IPS-20b (cell line): ENCODE data around the gene GSTO2.

Experiments used
- H3K27ac ChIP-seq: one replicate; pipeline ENCODE4 v1.5.1; 2013; ENCODE audit warnings: low read length
- H3K27me3 ChIP-seq: 2 replicates; pipeline ENCODE4 v1.6.1; 2013; ENCODE audit warnings: mild to moderate bottlenecking, low read length, inconsistent platforms; ENCODE audit not compliant: insufficient read depth
- H3K36me3 ChIP-seq: 2 replicates; pipeline ENCODE4 v1.6.1; 2013; ENCODE audit warnings: low read depth, mild to moderate bottlenecking, inconsistent platforms, low read length, moderate library complexity; ENCODE audit not compliant: insufficient read depth
- H3K4me1 ChIP-seq: 2 replicates; pipeline ENCODE4 v1.6.1; 2013; ENCODE audit warnings: mild to moderate bottlenecking, control low read depth, inconsistent platforms, low read length, moderate library complexity; ENCODE audit not compliant: insufficient read depth
- H3K4me3 ChIP-seq: 2 replicates; pipeline ENCODE4 v1.5.1; 2013; ENCODE audit warnings: mild to moderate bottlenecking, low read length, inconsistent platforms
- H3K9ac ChIP-seq: 2 replicates; pipeline ENCODE4 v1.6.1; 2013; ENCODE audit warnings: low read depth, mild to moderate bottlenecking, inconsistent platforms, low read length, moderate library complexity
- H3K9me3 ChIP-seq: 2 replicates; pipeline ENCODE4 v1.6.1; 2013; ENCODE audit warnings: mild to moderate bottlenecking, low read depth, low read length, inconsistent platforms; ENCODE audit not compliant: insufficient read depth

Gene GSTO2

GRCh38 chr10:104316321-104317099 lies 47.5 kb downstream of the GSTO2 start:
- Histone ChIP-seq H3K27me3 (no peaks in the 10 kb centered on the region), H3K4me1 (peaks cover 20% of the 10 kb centered on the region), H3K36me3 (peaks cover 45% of the 10 kb centered on the region), H3K27ac (no peak overlapping the region), H3K9ac (no peak overlapping the region), H3K9me3 (no peaks in the 10 kb centered on the region), H3K4me3 (no peak overlapping the region)

GRCh38 chr10:104317269-104317710 lies 48.3 kb downstream of the GSTO2 start:
- Histone ChIP-seq H3K4me1 (peaks cover 24% of the 10 kb centered on the region), H3K9ac (no peak overlapping the region), H3K27ac (peak overlapping the region; percentile 22), H3K4me3 (peak overlapping the region; percentile 4; the same call in 1 of the 2 replicates), H3K9me3 (no peaks in the 10 kb centered on the region), H3K27me3 (no peaks in the 10 kb centered on the region), H3K36me3 (peaks cover 39% of the 10 kb centered on the region)

GRCh38 chr10:104317726-104318299 lies 48.8 kb downstream of the GSTO2 start:
- no peaks in the 10 kb centered on the region for H3K27me3 ChIP-seq
- peak overlapping the region; percentile 22 for H3K27ac ChIP-seq
- no peaks in the 10 kb centered on the region for H3K9me3 ChIP-seq
- H3K4me1 ChIP-seq: peaks cover 29% of the 10 kb centered on the region
- H3K36me3 ChIP-seq: peaks cover 33% of the 10 kb centered on the region
- H3K9ac ChIP-seq: no peak overlapping the region
- H3K4me3 ChIP-seq: no peak overlapping the region

- Histone ChIP-seq H3K27ac (no peak overlapping the region), H3K27me3 (no peaks in the 10 kb centered on the region), H3K9me3 (no peaks in the 10 kb centered on the region), H3K36me3 (peaks cover 28% of the 10 kb centered on the region), H3K4me1 (peaks cover 34% of the 10 kb centered on the region), H3K4me3 (no peak overlapping the region), H3K9ac (no peak overlapping the region)
These were observed 49.3 kb downstream of the GSTO2 start for GRCh38 chr10:104318326-104318725.

- Histone ChIP-seq H3K9me3 (no peaks in the 10 kb centered on the region), H3K27me3 (no peaks in the 10 kb centered on the region), H3K4me1 (peaks cover 41% of the 10 kb centered on the region), H3K4me3 (no peak overlapping the region), H3K36me3 (peaks cover 21% of the 10 kb centered on the region), H3K27ac (no peak overlapping the region), H3K9ac (no peak overlapping the region)
These were observed 50.1 kb downstream of the GSTO2 start for GRCh38 chr10:104318810-104319741.

GRCh38 chr10:104321226-104321625 lies 52.2 kb downstream of the GSTO2 start:
- no peak overlapping the region for H3K27ac ChIP-seq
- no peak overlapping the region for H3K4me3 ChIP-seq
- no peak overlapping the region for H3K9ac ChIP-seq
- no peaks in the 10 kb centered on the region; the same call in none of the 2 replicates for H3K36me3 ChIP-seq
- H3K9me3 ChIP-seq: no peaks in the 10 kb centered on the region
- no peaks in the 10 kb centered on the region for H3K27me3 ChIP-seq
- H3K4me1 ChIP-seq: peaks cover 44% of the 10 kb centered on the region

- Histone ChIP-seq H3K4me3 (no peak overlapping the region), H3K9ac (no peak overlapping the region), H3K9me3 (no peaks in the 10 kb centered on the region), H3K36me3 (no peaks in the 10 kb centered on the region; the same call in 1 of the 2 replicates), H3K27me3 (no peaks in the 10 kb centered on the region), H3K27ac (peak overlapping the region; percentile 35), H3K4me1 (peaks cover 44% of the 10 kb centered on the region)
These were observed 52.9 kb downstream of the GSTO2 start for GRCh38 chr10:104321725-104322415.

GRCh38 chr10:104322416-104322782 lies 53.4 kb downstream of the GSTO2 start:
- H3K27me3 ChIP-seq: no peaks in the 10 kb centered on the region
- no peak overlapping the region for H3K27ac ChIP-seq

GRCh38 chr10:104323085-104323484 lies 54.1 kb downstream of the GSTO2 start:
- Histone ChIP-seq H3K4me1 (peaks cover 45% of the 10 kb centered on the region), H3K27ac (no peak overlapping the region), H3K27me3 (no peaks in the 10 kb centered on the region), H3K36me3 (no peaks in the 10 kb centered on the region; the same call in 1 of the 2 replicates), H3K9ac (no peak overlapping the region), H3K9me3 (no peaks in the 10 kb centered on the region), H3K4me3 (peak overlapping the region; percentile 15; the same call in 1 of the 2 replicates)

More at GRCh38 chr10:104322416-104322782, 53.4 kb downstream of the GSTO2 start:
- no peaks in the 10 kb centered on the region for H3K9me3 ChIP-seq
- peak overlapping the region; percentile 44; the same call in 1 of the 2 replicates for H3K9ac ChIP-seq
- H3K4me1 ChIP-seq: peaks cover 45% of the 10 kb centered on the region
- H3K36me3 ChIP-seq: no peaks in the 10 kb centered on the region; the same call in 1 of the 2 replicates
- no peak overlapping the region for H3K4me3 ChIP-seq

- Histone ChIP-seq H3K4me3 (peak overlapping the region; percentile 15; the same call in 1 of the 2 replicates), H3K36me3 (no peaks in the 10 kb centered on the region; the same call in 1 of the 2 replicates), H3K27me3 (no peaks in the 10 kb centered on the region), H3K9me3 (no peaks in the 10 kb centered on the region), H3K4me1 (peaks cover 52% of the 10 kb centered on the region), H3K27ac (no peak overlapping the region), H3K9ac (no peak overlapping the region)
These were observed 54.8 kb downstream of the GSTO2 start for GRCh38 chr10:104323760-104324201.

GRCh38 chr10:104324221-104324686 lies 55.3 kb downstream of the GSTO2 start:
- Histone ChIP-seq H3K9ac (no peak overlapping the region), H3K27ac (no peak overlapping the region), H3K36me3 (no peaks in the 10 kb centered on the region; the same call in 1 of the 2 replicates), H3K9me3 (no peaks in the 10 kb centered on the region), H3K4me1 (peaks cover 57% of the 10 kb centered on the region), H3K4me3 (no peak overlapping the region), H3K27me3 (no peaks in the 10 kb centered on the region)
